ENCODE measurements around the gene MATK. TPM values are rescaled to one million over a fixed set of nuclear protein-coding genes. Genes with fewer than 3 reads are reported as not detected.

MATK gene
- total RNA-seq, 1 experiment from 2014 or later = 0.21 TPM

DNA sequence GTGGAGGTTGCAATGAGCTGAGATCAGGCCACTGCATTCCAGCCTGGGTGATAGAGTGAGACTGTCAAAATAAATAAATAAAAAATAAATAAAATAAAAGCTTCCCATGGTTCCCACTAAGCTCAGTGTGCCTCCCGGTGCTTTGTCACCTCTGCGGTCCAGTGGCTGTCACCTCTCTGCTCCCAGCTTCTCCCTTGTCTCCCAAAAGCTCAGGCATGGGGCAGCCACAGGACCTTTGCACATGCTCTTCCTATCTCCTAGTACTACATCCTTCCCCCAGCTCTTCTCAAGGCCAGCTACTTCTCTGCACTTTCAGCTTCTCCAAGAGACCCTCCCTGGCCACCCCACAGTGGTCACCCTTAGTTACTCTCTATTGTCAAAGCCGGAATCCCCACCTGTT lies 7.6 kb upstream of the MATK start:
- TF ChIP-seq SIN3A (IDR thresholded peaks at IDR 0.05; ENCODE audit: borderline replicate concordance, insufficient read depth, low read depth, low read length) (no peak), TCF7L2 (IDR thresholded peaks at IDR 0.05; ENCODE audit: low read depth, low read length) (no peak), POLR2AphosphoS5 (IDR thresholded peaks at IDR 0.05; ENCODE audit: low read depth, low read length) (no peak)
- TF ChIP-seq, protein P1, sequence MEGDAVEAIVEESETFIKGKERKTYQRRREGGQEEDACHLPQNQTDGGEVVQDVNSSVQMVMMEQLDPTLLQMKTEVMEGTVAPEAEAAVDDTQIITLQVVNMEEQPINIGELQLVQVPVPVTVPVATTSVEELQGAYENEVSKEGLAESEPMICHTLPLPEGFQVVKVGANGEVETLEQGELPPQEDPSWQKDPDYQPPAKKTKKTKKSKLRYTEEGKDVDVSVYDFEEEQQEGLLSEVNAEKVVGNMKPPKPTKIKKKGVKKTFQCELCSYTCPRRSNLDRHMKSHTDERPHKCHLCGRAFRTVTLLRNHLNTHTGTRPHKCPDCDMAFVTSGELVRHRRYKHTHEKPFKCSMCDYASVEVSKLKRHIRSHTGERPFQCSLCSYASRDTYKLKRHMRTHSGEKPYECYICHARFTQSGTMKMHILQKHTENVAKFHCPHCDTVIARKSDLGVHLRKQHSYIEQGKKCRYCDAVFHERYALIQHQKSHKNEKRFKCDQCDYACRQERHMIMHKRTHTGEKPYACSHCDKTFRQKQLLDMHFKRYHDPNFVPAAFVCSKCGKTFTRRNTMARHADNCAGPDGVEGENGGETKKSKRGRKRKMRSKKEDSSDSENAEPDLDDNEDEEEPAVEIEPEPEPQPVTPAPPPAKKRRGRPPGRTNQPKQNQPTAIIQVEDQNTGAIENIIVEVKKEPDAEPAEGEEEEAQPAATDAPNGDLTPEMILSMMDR (IDR thresholded peaks at IDR 0.05) = no peak
- TF ChIP-seq, protein P2, sequence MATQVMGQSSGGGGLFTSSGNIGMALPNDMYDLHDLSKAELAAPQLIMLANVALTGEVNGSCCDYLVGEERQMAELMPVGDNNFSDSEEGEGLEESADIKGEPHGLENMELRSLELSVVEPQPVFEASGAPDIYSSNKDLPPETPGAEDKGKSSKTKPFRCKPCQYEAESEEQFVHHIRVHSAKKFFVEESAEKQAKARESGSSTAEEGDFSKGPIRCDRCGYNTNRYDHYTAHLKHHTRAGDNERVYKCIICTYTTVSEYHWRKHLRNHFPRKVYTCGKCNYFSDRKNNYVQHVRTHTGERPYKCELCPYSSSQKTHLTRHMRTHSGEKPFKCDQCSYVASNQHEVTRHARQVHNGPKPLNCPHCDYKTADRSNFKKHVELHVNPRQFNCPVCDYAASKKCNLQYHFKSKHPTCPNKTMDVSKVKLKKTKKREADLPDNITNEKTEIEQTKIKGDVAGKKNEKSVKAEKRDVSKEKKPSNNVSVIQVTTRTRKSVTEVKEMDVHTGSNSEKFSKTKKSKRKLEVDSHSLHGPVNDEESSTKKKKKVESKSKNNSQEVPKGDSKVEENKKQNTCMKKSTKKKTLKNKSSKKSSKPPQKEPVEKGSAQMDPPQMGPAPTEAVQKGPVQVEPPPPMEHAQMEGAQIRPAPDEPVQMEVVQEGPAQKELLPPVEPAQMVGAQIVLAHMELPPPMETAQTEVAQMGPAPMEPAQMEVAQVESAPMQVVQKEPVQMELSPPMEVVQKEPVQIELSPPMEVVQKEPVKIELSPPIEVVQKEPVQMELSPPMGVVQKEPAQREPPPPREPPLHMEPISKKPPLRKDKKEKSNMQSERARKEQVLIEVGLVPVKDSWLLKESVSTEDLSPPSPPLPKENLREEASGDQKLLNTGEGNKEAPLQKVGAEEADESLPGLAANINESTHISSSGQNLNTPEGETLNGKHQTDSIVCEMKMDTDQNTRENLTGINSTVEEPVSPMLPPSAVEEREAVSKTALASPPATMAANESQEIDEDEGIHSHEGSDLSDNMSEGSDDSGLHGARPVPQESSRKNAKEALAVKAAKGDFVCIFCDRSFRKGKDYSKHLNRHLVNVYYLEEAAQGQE (IDR thresholded peaks at IDR 0.05; ENCODE audit: insufficient read depth in 1 of 2, low read depth in 2 of 2, low read length in 1 of 2) = no peak
- intact Hi-C loops (cut with micrococcal nuclease; ENCODE audit: unreplicated experiment) = no loop called here
- CTCF ChIA-PET = interaction anchor here (0.6 kb wide), 1 partner anchor 495 kb away, joined by 3 read pairs; no protein-coding TSS in a partner anchor
- in situ Hi-C loops (cut with HindIII; ENCODE audit: low pct_unique_long_range_greater_than_20kb, low sequenced_read_pairs) = no loop called here
- Histone ChIP-seq H3K27ac (ENCODE audit: low read length) (no peak overlapping the region), H3K36me3 (ENCODE audit: control insufficient read depth, insufficient read depth, low read length) (no peaks in the 10 kb centered on the region), H3K4me3 (ENCODE audit: low read depth in 2 of 2, low read length in 2 of 2) (no peak overlapping the region), H3K27me3 (ENCODE audit: control insufficient read depth, insufficient read depth, low read length) (no peaks in the 10 kb centered on the region), H3K4me1 (ENCODE audit: control insufficient read depth, insufficient read depth, low read length) (no peaks in the 10 kb centered on the region), H3K9me3 (ENCODE audit: control insufficient read depth, insufficient read depth, low read depth, low read length) (no peaks in the 10 kb centered on the region)
- BruUV-seq (replicated peaks) = no TSS peak
- ATAC-seq = no peak
- DNase-seq (ENCODE audit: low read depth, low spot score) = no peak
- POLR2A ChIA-PET = interaction anchor here (0.7 kb wide), 1 partner anchor 9 kb away, joined by 4 read pairs; no protein-coding TSS in a partner anchor

DNA sequence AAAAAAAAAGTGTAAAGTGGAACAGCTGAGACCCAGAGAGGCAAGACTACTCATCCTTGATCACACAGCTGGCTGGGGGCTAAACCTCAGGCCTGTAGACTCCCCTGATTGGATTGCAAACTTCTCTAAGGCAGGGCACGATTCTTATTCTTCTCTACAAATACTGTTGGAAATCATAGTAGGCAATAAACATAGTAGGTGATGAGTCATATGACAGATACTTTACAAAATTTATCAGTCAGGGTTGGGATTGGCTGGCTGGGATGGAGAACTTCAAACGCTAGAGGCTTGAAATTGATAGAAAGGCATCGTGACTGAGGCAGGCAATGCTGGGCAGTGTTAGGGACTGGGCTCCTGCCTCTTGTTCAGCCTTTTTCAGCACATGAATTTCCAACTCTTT lies 5.9 kb upstream of the MATK start:
- DNase-seq (ENCODE audit: low read depth, low spot score) (no peak), ATAC-seq (no peak)
- no peak for TF ChIP-seq TCF7L2 (IDR thresholded peaks at IDR 0.05; ENCODE audit: low read depth, low read length)
- TF ChIP-seq, protein P2 (IDR thresholded peaks at IDR 0.05; ENCODE audit: insufficient read depth in 1 of 2, low read depth in 2 of 2, low read length in 1 of 2) = no peak
- TF ChIP-seq, protein P1 (IDR thresholded peaks at IDR 0.05) = no peak
- intact Hi-C loops (cut with micrococcal nuclease; ENCODE audit: unreplicated experiment) = no loop called here
- no peaks in the 10 kb centered on the region for H3K36me3 ChIP-seq (ENCODE audit: control insufficient read depth, insufficient read depth, low read length)
- in situ Hi-C loops (cut with HindIII; ENCODE audit: low pct_unique_long_range_greater_than_20kb, low sequenced_read_pairs) = no loop called here
- POLR2A ChIA-PET = no interaction called here
- H3K4me1 ChIP-seq (ENCODE audit: control insufficient read depth, insufficient read depth, low read length) = no peaks in the 10 kb centered on the region
- no peak overlapping the region for H3K4me3 ChIP-seq (ENCODE audit: low read depth in 2 of 2, low read length in 2 of 2)
- CTCF ChIA-PET = interaction anchor here (0.7 kb wide), 1 partner anchor 34 kb away, joined by 10 read pairs; no protein-coding TSS in a partner anchor
- H3K9me3 ChIP-seq (ENCODE audit: control insufficient read depth, insufficient read depth, low read depth, low read length) = no peaks in the 10 kb centered on the region
- no TSS peak for BruUV-seq (replicated peaks)
- no peak overlapping the region for H3K27ac ChIP-seq (ENCODE audit: low read length)
- H3K27me3 ChIP-seq (ENCODE audit: control insufficient read depth, insufficient read depth, low read length) = no peaks in the 10 kb centered on the region

Data from Panc1 (cell line).